Urinary bladder (tissue), 4 donors: Measurements from ENCODE around the gene SLC27A4. TPM values are rescaled to one million over a fixed set of nuclear protein-coding genes. Genes with fewer than 3 reads are reported as not detected.

ENCODE experiments used
- DNase-seq: peaks from one replicate; pipeline ENCODE4 v3.0.0-alpha.2; 2015; ENCODE audit errors: extremely low spot score
- H3K27ac ChIP-seq: one replicate; pipeline ENCODE4 v1.5.1; 2013; ENCODE audit warnings: low read depth, mild to moderate bottlenecking, moderate library complexity
- H3K36me3 ChIP-seq: one replicate; pipeline ENCODE4 v1.6.1; 2013; ENCODE audit warnings: mild to moderate bottlenecking, moderate library complexity; ENCODE audit not compliant: insufficient read depth
- H3K4me1 ChIP-seq: one replicate; pipeline ENCODE4 v1.6.1; 2013; ENCODE audit warnings: mild to moderate bottlenecking, moderate library complexity; ENCODE audit not compliant: insufficient read depth
- H3K4me3 ChIP-seq: one replicate; pipeline ENCODE4 v1.5.1; 2013; ENCODE audit warnings: low read depth, low read length
- WGBS: extraction: QIAGEN DNeasy Blood & Tissue Kit; methylation state at CpG from one replicate; pipeline ENCODE4 v1.1.7; 2013; 5-methylcytosine and 5-hydroxymethylcytosine counted together
- polyA plus RNA-seq: library from polyadenylated mRNA; stranded (reverse); fragments of 200-250 nt; gene quantifications from one replicate; pipeline ENCODE4 v1.2.3, GENCODE V29; 2013
- total RNA-seq: library from RNA; depleted of rRNA; stranded (reverse); fragments of >200 nt; gene quantifications from one replicate; pipeline ENCODE4 v1.2.3, GENCODE V29; 2014
- donor health status: healthy with polysubstance abuse.
- donor health status: healthy.

Gene SLC27A4
- total RNA-seq = 8.1 TPM
- polyA plus RNA-seq = 23.1 TPM

DNA sequence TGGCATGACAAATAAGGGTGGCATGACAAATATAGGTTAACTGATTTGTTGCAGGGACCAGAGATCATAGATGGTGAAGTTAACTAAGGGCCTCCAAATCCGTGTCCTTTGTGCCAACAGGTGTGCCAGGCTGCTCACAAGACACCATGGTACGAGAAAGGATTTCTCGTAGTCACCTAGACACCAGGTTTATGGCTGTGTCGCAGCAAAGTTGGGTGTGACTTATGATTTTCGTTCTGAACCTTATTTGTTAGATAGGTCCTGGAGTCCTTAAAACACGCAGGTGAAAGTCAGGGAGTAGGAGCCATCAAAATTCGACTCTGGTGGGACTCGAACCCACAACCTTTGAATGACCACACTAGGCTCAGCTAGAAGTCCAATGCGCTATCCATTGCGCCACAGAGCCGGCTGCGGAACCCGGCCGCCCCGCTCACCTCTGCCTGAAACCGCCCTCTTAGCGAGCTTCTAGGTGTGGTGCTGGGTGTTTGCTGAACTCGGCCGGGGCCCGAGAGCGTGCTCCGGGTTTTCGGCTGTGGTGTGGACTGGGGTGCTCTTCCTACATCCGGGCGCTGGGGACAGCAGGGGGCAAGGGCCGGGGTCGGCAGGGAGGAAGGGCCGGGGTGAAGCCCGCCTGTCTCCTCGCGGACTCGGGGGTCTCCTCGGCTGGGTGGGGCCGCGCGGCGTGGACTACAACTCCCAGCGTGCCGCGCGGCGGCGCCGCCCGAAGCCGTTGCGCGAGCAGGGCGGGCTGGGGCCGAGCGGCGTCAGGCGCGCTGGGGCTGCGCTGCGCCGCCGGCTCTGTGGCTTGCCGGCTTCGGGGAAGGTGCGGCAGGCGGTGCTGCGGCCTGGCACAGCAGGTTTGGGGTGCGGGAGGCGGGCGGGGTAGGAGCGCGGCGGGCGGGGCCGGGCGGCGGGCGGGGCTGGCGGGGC lies at the start of gene SLC27A4:
Gene SLC27A4, plus strand, starts transcription at position 767 of the 930 bp plus-strand sequence. CDS start 2,606 bp downstream, outside the sequence.
- peak within 1 kb of the TSS; percentile 84 for H3K4me3 ChIP-seq
- WGBS = 6% methylated on average over 75 of the region's 75 CpGs
- no peaks in the 10 kb centered on the region for H3K36me3 ChIP-seq
- no peak for DNase-seq
- peak within 1 kb of the TSS; percentile 70 for H3K27ac ChIP-seq
- no peaks in the 10 kb centered on the region for H3K4me1 ChIP-seq

DNA sequence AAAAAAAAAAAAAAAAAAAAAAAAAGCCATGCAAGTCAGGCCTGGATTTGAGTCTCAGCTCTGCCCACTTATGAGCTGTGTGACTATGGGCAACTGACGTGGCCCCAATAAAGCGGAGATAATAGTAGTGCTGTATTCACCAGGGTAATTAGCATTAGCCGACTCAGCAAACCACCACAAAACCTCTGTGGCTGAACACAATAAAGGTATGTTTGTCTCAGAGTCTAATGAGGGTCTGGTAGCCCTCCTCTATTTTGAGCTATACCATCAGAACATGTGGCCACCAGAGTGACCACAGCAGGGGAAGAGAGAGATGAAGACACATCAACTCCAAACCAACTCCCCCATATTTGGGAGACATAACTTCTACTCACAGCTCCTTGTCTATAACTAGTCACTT lies 48.3 kb upstream of the SLC27A4 start:
- Histone ChIP-seq H3K4me3 (no peak overlapping the region), H3K27ac (no peak overlapping the region), H3K4me1 (no peaks in the 10 kb centered on the region), H3K36me3 (no peaks in the 10 kb centered on the region)
- DNase-seq = no peak
- 90% methylated on average over 3 of the region's 3 CpGs for WGBS

GRCh38 chr9:128293091-128293490 lies 47.2 kb upstream of the SLC27A4 start:
- WGBS = 91% methylated on average over 4 of the region's 4 CpGs
- no peak for DNase-seq

GRCh38 chr9:128294142-128294541 lies 46.2 kb upstream of the SLC27A4 start:
- WGBS = 90% methylated on average over 4 of the region's 4 CpGs
- H3K27ac ChIP-seq = no peak overlapping the region
- H3K36me3 ChIP-seq = no peaks in the 10 kb centered on the region
- H3K4me3 ChIP-seq = no peak overlapping the region
- H3K4me1 ChIP-seq = no peaks in the 10 kb centered on the region
- DNase-seq = no peak

More at GRCh38 chr9:128293091-128293490, 47.2 kb upstream of the SLC27A4 start:
- no peak overlapping the region for H3K27ac ChIP-seq
- no peaks in the 10 kb centered on the region for H3K36me3 ChIP-seq
- no peak overlapping the region for H3K4me3 ChIP-seq
- no peaks in the 10 kb centered on the region for H3K4me1 ChIP-seq

DNA sequence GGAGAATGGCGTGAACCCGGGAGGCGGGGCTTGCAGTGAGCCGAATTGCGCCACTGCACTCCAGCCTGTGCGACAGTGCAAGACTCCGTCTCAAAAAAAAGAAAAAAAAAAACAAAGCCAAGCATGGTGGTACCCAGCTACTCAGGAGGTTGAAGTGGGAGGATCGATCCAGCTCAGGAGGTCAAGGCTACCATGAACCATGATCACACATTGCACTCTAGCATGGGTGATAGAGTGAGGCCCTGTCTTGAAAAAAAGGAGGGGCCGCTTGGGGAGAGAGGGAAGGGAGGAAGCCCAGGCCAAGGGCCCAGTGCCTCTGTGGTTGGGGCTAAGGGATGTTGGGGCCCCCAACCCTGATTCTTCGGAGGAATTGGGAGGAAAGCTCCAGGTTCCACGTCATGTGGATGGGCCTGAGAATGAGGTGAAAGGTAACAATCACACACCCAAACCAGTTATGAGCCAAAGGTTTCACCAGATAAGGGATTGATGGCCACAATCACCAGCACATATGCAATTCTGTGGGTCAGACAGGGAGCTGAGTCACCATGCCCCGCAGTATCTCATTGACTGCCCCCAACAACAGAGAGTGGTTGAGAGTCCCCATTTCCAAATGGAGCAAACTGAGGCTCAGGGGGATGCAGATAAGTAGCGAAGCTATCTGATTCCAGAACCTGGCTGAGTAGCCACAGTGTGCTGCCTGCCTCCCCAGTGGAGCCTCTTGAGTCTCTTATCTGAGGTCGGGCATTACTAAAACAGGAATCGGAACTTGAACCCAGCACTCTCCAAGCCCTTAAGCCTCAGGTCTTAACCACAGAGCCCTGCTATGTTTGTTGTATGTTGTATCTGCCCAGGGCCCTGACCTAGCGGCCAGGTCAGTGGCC lies 43.7 kb upstream of the SLC27A4 start:
- Histone ChIP-seq H3K27ac (no peak overlapping the region), H3K36me3 (no peaks in the 10 kb centered on the region), H3K4me3 (no peak overlapping the region), H3K4me1 (no peaks in the 10 kb centered on the region)
- DNase-seq = no peak
- WGBS = 88% methylated on average over 16 of the region's 16 CpGs

DNA sequence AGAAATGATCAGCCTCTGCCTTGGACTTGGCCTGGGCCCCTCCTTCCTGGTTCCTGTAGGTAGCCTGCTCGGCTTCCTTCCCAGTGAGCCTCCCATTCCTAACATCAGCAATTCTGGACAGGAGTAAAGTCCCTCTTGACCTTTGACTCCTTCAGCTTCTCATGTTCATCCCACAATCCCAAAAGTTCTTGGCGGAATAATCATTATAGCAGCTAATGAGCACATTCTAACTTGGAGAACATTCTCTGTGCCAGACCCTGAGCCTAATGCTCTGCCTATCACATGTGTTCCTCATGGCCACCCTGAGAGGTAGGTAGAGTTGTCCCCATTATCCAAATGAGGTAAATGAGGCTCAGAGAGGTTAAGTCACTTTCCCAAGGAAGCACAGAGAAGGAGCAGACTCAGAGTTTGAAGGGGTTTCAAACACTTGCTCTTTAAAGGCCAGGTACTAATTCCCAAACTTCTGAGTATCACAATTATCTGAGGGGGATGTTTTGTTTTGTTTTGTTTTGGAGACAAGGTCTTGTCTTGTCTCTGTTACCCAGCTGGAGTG lies 43.0 kb upstream of the SLC27A4 start:
- WGBS = 86% methylated on average over 2 of the region's 2 CpGs

DNA sequence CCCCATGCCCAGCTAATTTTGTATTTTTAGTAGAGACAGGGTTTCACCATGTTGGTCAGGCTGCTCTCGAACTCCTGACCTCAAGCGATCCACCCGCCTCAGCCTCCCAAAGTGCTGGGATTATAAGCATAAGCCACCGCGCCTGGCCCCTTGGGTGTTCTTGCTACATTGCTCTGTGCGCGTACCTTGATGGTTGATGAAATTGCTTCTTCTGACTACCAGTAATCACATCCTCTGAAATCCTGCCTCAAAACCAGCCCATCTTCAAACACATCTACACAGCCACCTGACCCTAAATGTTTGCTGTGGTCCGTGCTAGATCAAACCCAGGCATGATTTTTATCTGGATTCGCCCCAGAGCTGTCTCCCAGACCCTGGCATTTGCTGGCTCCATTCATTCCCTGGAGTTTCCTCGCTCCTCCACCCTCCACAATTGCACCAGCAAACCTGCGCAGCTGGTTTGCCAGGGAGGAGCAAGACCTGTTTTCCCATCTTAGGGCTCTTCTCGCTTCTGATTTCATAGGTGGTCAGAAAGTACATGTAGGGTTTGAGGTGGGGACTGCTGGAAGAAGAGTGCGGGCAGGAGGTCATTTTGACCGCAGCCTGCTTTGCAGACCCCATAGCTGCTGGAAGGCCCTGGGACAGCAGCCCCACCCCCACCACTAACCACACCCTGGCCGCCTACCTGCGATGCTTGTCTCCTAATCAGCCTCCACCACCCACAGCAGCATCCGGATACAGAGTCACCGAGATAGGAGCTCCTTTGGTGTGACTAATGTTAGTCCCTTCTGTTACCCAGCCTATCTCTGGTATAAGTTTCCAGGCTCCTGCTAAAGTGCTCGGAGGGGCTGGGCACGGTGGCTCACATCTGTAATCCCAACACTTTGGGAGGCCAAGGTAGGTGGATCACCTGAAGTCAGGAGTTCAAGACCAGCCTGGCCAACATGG lies 41.5 kb upstream of the SLC27A4 start:
- DNase-seq = no peak
- no peaks in the 10 kb centered on the region for H3K36me3 ChIP-seq
- H3K4me3 ChIP-seq = no peak overlapping the region
- H3K27ac ChIP-seq = no peak overlapping the region
- H3K4me1 ChIP-seq = no peaks in the 10 kb centered on the region
- 87% methylated on average over 20 of the region's 20 CpGs for WGBS

More for the DNA sequence above, 43.0 kb upstream of the SLC27A4 start:
- DNase-seq = no peak
- Histone ChIP-seq H3K36me3 (no peaks in the 10 kb centered on the region), H3K4me3 (no peak overlapping the region), H3K27ac (no peak overlapping the region), H3K4me1 (no peaks in the 10 kb centered on the region)

DNA sequence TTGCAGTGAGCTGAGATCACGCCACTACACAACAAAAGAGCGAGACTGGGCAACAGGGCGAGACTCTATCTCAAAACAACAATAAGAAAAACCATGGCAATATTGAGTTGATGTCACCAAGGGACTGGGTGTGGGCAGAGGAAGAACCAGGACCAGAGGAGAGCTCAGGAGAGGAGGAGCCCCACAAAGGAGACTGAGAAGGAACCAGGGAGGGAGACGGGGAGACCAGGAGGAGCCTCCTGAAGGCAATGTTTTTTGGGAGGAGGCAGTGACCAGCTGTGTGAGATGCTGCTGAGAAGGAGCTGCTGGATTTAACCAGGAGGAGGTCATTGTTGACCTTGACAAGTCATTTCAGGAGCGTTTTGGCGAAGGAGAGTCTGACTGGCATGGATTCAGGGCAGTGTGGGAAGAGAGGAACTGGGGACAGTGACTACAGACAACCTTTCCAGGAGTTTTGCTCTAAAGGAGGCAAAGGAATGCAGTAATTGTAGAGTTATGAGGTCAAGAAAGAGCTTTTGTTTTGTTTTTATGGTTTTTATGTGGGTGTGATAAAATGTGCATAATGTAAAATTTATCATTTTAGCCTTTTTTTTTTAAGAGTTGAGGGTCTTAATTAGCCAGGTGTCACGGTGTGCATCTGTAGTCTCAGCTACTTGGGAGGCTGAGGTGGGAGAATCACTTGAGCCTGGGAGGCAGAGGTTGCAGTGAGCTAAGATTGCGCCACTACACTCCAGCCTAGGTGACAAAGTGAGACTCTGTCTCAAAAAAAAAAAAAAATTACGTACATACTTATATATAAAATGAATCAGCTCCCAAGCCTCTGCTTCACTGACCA lies 36.0 kb upstream of the SLC27A4 start:
- H3K36me3 ChIP-seq = peaks cover 2% of the 10 kb centered on the region
- no peaks in the 10 kb centered on the region for H3K4me1 ChIP-seq
- no peak for DNase-seq
- WGBS = 79% methylated on average over 9 of the region's 9 CpGs
- H3K27ac ChIP-seq = no peak overlapping the region
- H3K4me3 ChIP-seq = no peak overlapping the region

DNA sequence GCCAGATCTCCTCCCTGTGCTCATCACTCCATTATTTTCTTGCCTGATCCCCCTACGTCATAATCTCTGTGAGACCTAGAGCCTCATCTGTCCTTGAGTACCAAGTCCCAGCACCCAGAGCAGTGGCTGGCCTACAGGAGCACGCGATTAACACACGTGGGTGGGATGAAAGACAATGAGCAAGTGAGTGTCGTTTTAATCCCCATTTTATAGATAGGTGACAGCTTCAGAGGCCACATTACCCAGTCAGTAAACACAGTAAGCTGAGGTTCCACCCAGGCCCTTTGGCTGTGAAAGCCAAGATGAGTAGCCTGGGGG lies 35.4 kb upstream of the SLC27A4 start:
- WGBS = 60% methylated on average over 5 of the region's 5 CpGs
- Histone ChIP-seq H3K36me3 (peaks cover 2% of the 10 kb centered on the region), H3K27ac (no peak overlapping the region)

DNA sequence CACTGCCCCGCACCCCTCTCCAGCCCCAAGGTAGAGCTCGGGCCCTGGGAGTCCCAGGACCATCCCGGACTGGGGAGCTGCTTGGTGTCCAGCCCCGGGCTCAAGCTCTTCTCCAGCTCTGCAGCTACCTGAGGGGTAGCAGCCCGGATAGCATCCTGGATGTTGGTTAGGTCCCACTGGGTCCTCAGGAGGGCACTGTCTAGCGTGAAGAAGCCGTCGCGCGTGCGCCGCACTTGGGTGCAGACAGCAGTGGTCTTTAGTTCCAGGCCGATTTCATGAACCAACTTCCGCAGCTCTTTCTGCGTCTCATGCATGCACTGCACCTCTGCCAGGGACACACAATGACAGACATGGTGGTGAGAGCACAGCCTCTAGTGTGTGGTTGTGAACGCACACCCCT lies 30.8 kb upstream of the SLC27A4 start:
- Histone ChIP-seq H3K36me3 (peaks cover 5% of the 10 kb centered on the region), H3K4me3 (no peak overlapping the region), H3K27ac (no peak overlapping the region), H3K4me1 (no peaks in the 10 kb centered on the region)
- no peak for DNase-seq
- WGBS = 96% methylated on average over 16 of the region's 16 CpGs

More for the DNA sequence above, 35.4 kb upstream of the SLC27A4 start:
- no peaks in the 10 kb centered on the region for H3K4me1 ChIP-seq
- no peak overlapping the region for H3K4me3 ChIP-seq
- DNase-seq = no peak

- DNase-seq = no peak
- Histone ChIP-seq H3K27ac (no peak overlapping the region), H3K4me1 (no peaks in the 10 kb centered on the region), H3K36me3 (peaks cover 5% of the 10 kb centered on the region), H3K4me3 (no peak overlapping the region)
- WGBS = 81% methylated on average over 10 of the region's 10 CpGs
These were observed 29.9 kb upstream of the SLC27A4 start for GRCh38 chr9:128310461-128310860.

GRCh38 chr9:128314697-128315096 lies 25.6 kb upstream of the SLC27A4 start:
- Histone ChIP-seq H3K36me3 (peaks cover 3% of the 10 kb centered on the region), H3K27ac (no peak overlapping the region), H3K4me1 (no peaks in the 10 kb centered on the region), H3K4me3 (no peak overlapping the region)
- DNase-seq = no peak
- WGBS = 93% methylated on average over 4 of the region's 4 CpGs
